ENCODE measurements around the gene PDE3A.
"Not testable (repeated sequence)": the region's sequence is repeated elsewhere in the genome, so short reads cannot be mapped to it uniquely, and the experiment has no call there.

Gene PDE3A

GRCh38 chr12:20368114-20368650, at the start of gene PDE3A:
Gene PDE3A, plus strand, starts transcription at chr12:20368537. Its CDS starts 748 bp downstream, at chr12:20369285.
- no peak for DNase-seq

GRCh38 chr12:20319366-20319765, 49.0 kb upstream of the PDE3A start:
- no peak for DNase-seq

- no peak for DNase-seq
Measured at GRCh38 chr12:20320552-20320951, 47.8 kb upstream of the PDE3A start.

GRCh38 chr12:20330826-20331505, 37.4 kb upstream of the PDE3A start:
- not testable (repeated sequence) for DNase-seq

- no peak for DNase-seq
Measured at GRCh38 chr12:20339060-20339459, 29.3 kb upstream of the PDE3A start.

- no peak for DNase-seq
Measured at GRCh38 chr12:20342111-20342510, 26.2 kb upstream of the PDE3A start.

- no peak for DNase-seq
Measured at GRCh38 chr12:20345866-20346265, 22.5 kb upstream of the PDE3A start.

- DNase-seq: no peak
Measured at GRCh38 chr12:20350026-20350425, 18.3 kb upstream of the PDE3A start.

- DNase-seq: no peak
Measured at GRCh38 chr12:20350495-20350894, 17.8 kb upstream of the PDE3A start.

GRCh38 chr12:20351406-20351805, 16.9 kb upstream of the PDE3A start:
- DNase-seq: no peak

GRCh38 chr12:20356048-20356447, 12.3 kb upstream of the PDE3A start:
- no peak for DNase-seq

GRCh38 chr12:20360407-20360806, 7.9 kb upstream of the PDE3A start:
- DNase-seq: no peak

GRCh38 chr12:20361416-20361815, 6.9 kb upstream of the PDE3A start:
- DNase-seq: no peak

GRCh38 chr12:20364501-20364900, 3.8 kb upstream of the PDE3A start:
- DNase-seq: no peak

GRCh38 chr12:20366776-20367409, 1.4 kb upstream of the PDE3A start:
- DNase-seq: no peak

GRCh38 chr12:20367583-20368113, 689 bp upstream of the PDE3A start:
- DNase-seq: no peak

- no peak for DNase-seq
Measured at GRCh38 chr12:20368651-20369304, 441 bp downstream of the PDE3A start.

GRCh38 chr12:20369305-20370013, 1.1 kb downstream of the PDE3A start:
- DNase-seq: peak; percentile 13

- DNase-seq: no peak
Measured at GRCh38 chr12:20370014-20370386, 1.7 kb downstream of the PDE3A start.

GRCh38 chr12:20370866-20371519, 2.7 kb downstream of the PDE3A start:
- DNase-seq: no peak

GRCh38 chr12:20372326-20373096, 4.2 kb downstream of the PDE3A start:
- DNase-seq: no peak

GRCh38 chr12:20374795-20375194, 6.5 kb downstream of the PDE3A start:
- DNase-seq: no peak
